OCI-LY1 (cell line): ENCODE results near the gene PCDHGA12.

Experiments
- H2AFZ ChIP-seq: fragments of 200-600 bp; sonication (generic), shearing (Covaris generic); 2 replicates; pipeline ENCODE4 v1.6.0; 2014; ENCODE audit warnings: antibody characterized with exemption, mild to moderate bottlenecking, low read length
- H3F3A ChIP-seq: fragments of 200-600 bp; sonication (generic), shearing (Covaris generic); 2 replicates; pipeline ENCODE4 v1.6.0; 2014; ENCODE audit warnings: mild to moderate bottlenecking, antibody characterized with exemption, low read length, moderate library complexity; ENCODE audit not compliant: insufficient read depth
- H3K27ac ChIP-seq: fragments of 200-600 bp; sonication (generic); 2 replicates; pipeline ENCODE4 v1.5.1; 2014; ENCODE audit warnings: low read length, mixed run types, mild to moderate bottlenecking, low read depth; ENCODE audit not compliant: poor library complexity, severe bottlenecking
- H3K27me3 ChIP-seq: fragments of 200-600 bp; sonication (generic); 2 replicates; pipeline ENCODE4 v1.6.0; 2014; ENCODE audit warnings: antibody characterized with exemption, mild to moderate bottlenecking, low read length, moderate library complexity; ENCODE audit not compliant: insufficient read depth
- H3K36me3 ChIP-seq: fragments of 200-600 bp; sonication (generic); 2 replicates; pipeline ENCODE4 v1.6.1; 2014; ENCODE audit warnings: mild to moderate bottlenecking, antibody characterized with exemption, low read length, moderate library complexity, mixed read lengths; ENCODE audit not compliant: insufficient read depth
- H3K4me1 ChIP-seq: fragments of 200-600 bp; sonication (generic); 2 replicates; pipeline ENCODE4 v1.5.1; 2014; ENCODE audit warnings: mild to moderate bottlenecking, low read length, moderate library complexity; ENCODE audit not compliant: insufficient read depth, severe bottlenecking
- H3K4me2 ChIP-seq: fragments of 200-600 bp; sonication (generic), shearing (Covaris generic); 2 replicates; pipeline ENCODE4 v1.6.1; 2014; ENCODE audit warnings: low read length
- H3K4me3 ChIP-seq: fragments of 200-600 bp; sonication (generic); 2 replicates; pipeline ENCODE4 v1.5.1; 2014; ENCODE audit warnings: low read length, low read depth, mild to moderate bottlenecking, mixed read lengths; ENCODE audit not compliant: poor library complexity, severe bottlenecking
- H3K79me2 ChIP-seq: fragments of 200-600 bp; shearing (Covaris generic); 2 replicates; pipeline ENCODE4 v1.6.1; 2016; ENCODE audit warnings: mixed run types, low read length, mixed read lengths; ENCODE audit not compliant: insufficient read depth
- H3K9ac ChIP-seq: fragments of 200-600 bp; sonication (generic), shearing (Covaris generic); 2 replicates; pipeline ENCODE4 v1.6.1; 2014; ENCODE audit warnings: mild to moderate bottlenecking, low read length, mixed read lengths
- H3K9me2 ChIP-seq: fragments of 200-600 bp; sonication (generic), shearing (Covaris generic); 2 replicates; pipeline ENCODE4 v1.6.1; 2014; ENCODE audit warnings: low read depth, mild to moderate bottlenecking, low read length, mixed read lengths
- H3K9me3 ChIP-seq: fragments of 200-600 bp; shearing (Covaris generic); 2 replicates; pipeline ENCODE4 v1.6.1; 2014; ENCODE audit warnings: low read length, mixed read lengths
- H4K20me1 ChIP-seq: fragments of 200-600 bp; sonication (generic), shearing (Covaris generic); 2 replicates; pipeline ENCODE4 v1.6.0; 2016; ENCODE audit warnings: mild to moderate bottlenecking, low read length; ENCODE audit not compliant: insufficient read depth
- EZH2 ChIP-seq: fragments of 200-600 bp; sonication (generic), shearing (Covaris generic); IDR thresholded peaks from 2 replicates; pipeline ENCODE4 v1.8.0; 2017; ENCODE audit warnings: borderline replicate concordance, mixed run types, mild to moderate bottlenecking, antibody characterized with exemption, low read length, moderate library complexity, mixed read lengths
- TF ChIP-seq, protein P1 (sequence below): fragments of 200-600 bp; sonication (generic), shearing (Covaris generic); IDR thresholded peaks from 2 replicates; pipeline ENCODE4 v1.5.1; 2017; ENCODE audit warnings: mild to moderate bottlenecking, antibody characterized with exemption, low read length, moderate library complexity, mixed read lengths

The PCDHGA12 gene

GRCh38 chr5:141434006-141434405, 3.7 kb downstream of the PCDHGA12 start:
- Histone ChIP-seq H2AFZ (no peak overlapping the region), H3K4me3 (no peak overlapping the region), H3K9me3 (peaks cover 8% of the 10 kb centered on the region; the same call in 1 of the 2 replicates), H3K27me3 (no peaks in the 10 kb centered on the region), H4K20me1 (no peaks in the 10 kb centered on the region), H3K4me1 (peaks cover 6% of the 10 kb centered on the region), H3K36me3 (no peaks in the 10 kb centered on the region), H3K4me2 (no peak overlapping the region), H3K79me2 (no peaks in the 10 kb centered on the region), H3K27ac (no peak overlapping the region), H3K9me2 (no peaks in the 10 kb centered on the region), H3F3A (no peaks in the 10 kb centered on the region), H3K9ac (no peak overlapping the region)
- TF ChIP-seq EZH2 = no peak
- TF ChIP-seq, protein P1, sequence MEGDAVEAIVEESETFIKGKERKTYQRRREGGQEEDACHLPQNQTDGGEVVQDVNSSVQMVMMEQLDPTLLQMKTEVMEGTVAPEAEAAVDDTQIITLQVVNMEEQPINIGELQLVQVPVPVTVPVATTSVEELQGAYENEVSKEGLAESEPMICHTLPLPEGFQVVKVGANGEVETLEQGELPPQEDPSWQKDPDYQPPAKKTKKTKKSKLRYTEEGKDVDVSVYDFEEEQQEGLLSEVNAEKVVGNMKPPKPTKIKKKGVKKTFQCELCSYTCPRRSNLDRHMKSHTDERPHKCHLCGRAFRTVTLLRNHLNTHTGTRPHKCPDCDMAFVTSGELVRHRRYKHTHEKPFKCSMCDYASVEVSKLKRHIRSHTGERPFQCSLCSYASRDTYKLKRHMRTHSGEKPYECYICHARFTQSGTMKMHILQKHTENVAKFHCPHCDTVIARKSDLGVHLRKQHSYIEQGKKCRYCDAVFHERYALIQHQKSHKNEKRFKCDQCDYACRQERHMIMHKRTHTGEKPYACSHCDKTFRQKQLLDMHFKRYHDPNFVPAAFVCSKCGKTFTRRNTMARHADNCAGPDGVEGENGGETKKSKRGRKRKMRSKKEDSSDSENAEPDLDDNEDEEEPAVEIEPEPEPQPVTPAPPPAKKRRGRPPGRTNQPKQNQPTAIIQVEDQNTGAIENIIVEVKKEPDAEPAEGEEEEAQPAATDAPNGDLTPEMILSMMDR = no peak

- Histone ChIP-seq H3K9ac (no peak overlapping the region), H2AFZ (no peak overlapping the region), H3K9me3 (peaks cover 8% of the 10 kb centered on the region; the same call in 1 of the 2 replicates), H3K4me1 (no peaks in the 10 kb centered on the region), H3K9me2 (no peaks in the 10 kb centered on the region), H4K20me1 (no peaks in the 10 kb centered on the region), H3K36me3 (no peaks in the 10 kb centered on the region), H3K27ac (no peak overlapping the region), H3K27me3 (no peaks in the 10 kb centered on the region), H3K4me2 (no peak overlapping the region), H3K79me2 (no peaks in the 10 kb centered on the region), H3K4me3 (no peak overlapping the region), H3F3A (no peaks in the 10 kb centered on the region)
- TF ChIP-seq, protein P1 = no peak
- no peak for TF ChIP-seq EZH2
Observed at GRCh38 chr5:141437221-141437620, 6.9 kb downstream of the PCDHGA12 start.

GRCh38 chr5:141439411-141440141, 9.3 kb downstream of the PCDHGA12 start:
- Histone ChIP-seq H4K20me1 (no peaks in the 10 kb centered on the region), H3K79me2 (no peaks in the 10 kb centered on the region), H3F3A (no peaks in the 10 kb centered on the region), H3K36me3 (no peaks in the 10 kb centered on the region), H3K4me2 (no peak overlapping the region), H2AFZ (no peak overlapping the region), H3K27me3 (no peaks in the 10 kb centered on the region), H3K27ac (no peak overlapping the region), H3K9me2 (no peaks in the 10 kb centered on the region), H3K9me3 (peaks cover 8% of the 10 kb centered on the region; the same call in 1 of the 2 replicates), H3K4me3 (no peak overlapping the region), H3K4me1 (no peaks in the 10 kb centered on the region), H3K9ac (no peak overlapping the region)
- TF ChIP-seq, protein P1 = no peak
- no peak for TF ChIP-seq EZH2
